Cerebellar nuclear complex (tissue), 1 donor: ENCODE data around the gene SEL1L.
"Not testable (repeated sequence)": the region's sequence is repeated elsewhere in the genome, so short reads cannot be mapped to it uniquely, and the experiment has no call there.

Experiments
- DNase-seq, 2 experiments: peaks; one replicate each; lab custom pipeline; 2025; lab: John Stamatoyannopoulos, UW

The SEL1L gene

GRCh38 chr14:81533536-81534343, at the start of gene SEL1L:
Gene SEL1L (minus strand): TSS chr14:81533853. CDS start chr14:81533744, 109 bp downstream.
- DNase-seq: peak; percentile 97 to 99

GRCh38 chr14:81582420-81582819, 48.8 kb upstream of the SEL1L start:
- no peak for DNase-seq

- no peak for DNase-seq
Observed at GRCh38 chr14:81579115-81579514, 45.5 kb upstream of the SEL1L start.

GRCh38 chr14:81571437-81571836, 37.8 kb upstream of the SEL1L start:
- DNase-seq: no peak

GRCh38 chr14:81567302-81567701, 33.6 kb upstream of the SEL1L start:
- DNase-seq: no peak

GRCh38 chr14:81565441-81566290, 32.0 kb upstream of the SEL1L start:
- DNase-seq: no peak

- DNase-seq: no peak
Observed at GRCh38 chr14:81562818-81563217, 29.2 kb upstream of the SEL1L start.

GRCh38 chr14:81561084-81561775, 27.6 kb upstream of the SEL1L start:
- no peak for DNase-seq

GRCh38 chr14:81559385-81559784, 25.7 kb upstream of the SEL1L start:
- DNase-seq: no peak

- DNase-seq: no peak
Observed at GRCh38 chr14:81557146-81557545, 23.5 kb upstream of the SEL1L start.

- DNase-seq: no peak
Observed at GRCh38 chr14:81555684-81556083, 22.0 kb upstream of the SEL1L start.

- no peak for DNase-seq
Observed at GRCh38 chr14:81555051-81555450, 21.4 kb upstream of the SEL1L start.

- no peak for DNase-seq
Observed at GRCh38 chr14:81551471-81551870, 17.8 kb upstream of the SEL1L start.

- DNase-seq: no peak
Observed at GRCh38 chr14:81550001-81550637, 16.5 kb upstream of the SEL1L start.

GRCh38 chr14:81541206-81541605, 7.6 kb upstream of the SEL1L start:
- not testable (repeated sequence) for DNase-seq

- DNase-seq: no peak
Observed at GRCh38 chr14:81537193-81537592, 3.5 kb upstream of the SEL1L start.

GRCh38 chr14:81536241-81536771, 2.7 kb upstream of the SEL1L start:
- DNase-seq: no peak

GRCh38 chr14:81535396-81536164, 1.9 kb upstream of the SEL1L start:
- DNase-seq: no peak

- DNase-seq: no peak
Observed at GRCh38 chr14:81534510-81535074, 939 bp upstream of the SEL1L start.

GRCh38 chr14:81533212-81533535, 479 bp downstream of the SEL1L start:
- DNase-seq: no peak

- DNase-seq: no peak
Observed at GRCh38 chr14:81529391-81529790, 4.3 kb downstream of the SEL1L start.
